ENCODE data around the gene MYO3B. TPM values are rescaled to one million over a fixed set of nuclear protein-coding genes. Genes with fewer than 3 reads are reported as not detected.

MYO3B gene
- polyA plus RNA-seq, 2 of the 4 experiments (the other 2 are of a cell fraction), result 0.01 TPM; not detected in 1

GRCh38 chr2:170423919-170424318 is 246.0 kb downstream of the MYO3B start:
- DNase-seq (ENCODE audit: low read depth in 1 of 2, low spot score in 1 of 2) (no peak), FAIRE-seq (no peak)
- CTCF ChIA-PET, result interaction anchor here (0.6 kb wide), 1 partner anchor 450 kb away, joined by 3 read pairs; no protein-coding TSS in a partner anchor

GRCh38 chr2:170425281-170425751 is 247.4 kb downstream of the MYO3B start:
- no peak overlapping the region for H3K4me2 ChIP-seq
- H3K27ac ChIP-seq, result no peak overlapping the region
- TF ChIP-seq REST (IDR thresholded peaks at IDR 0.05), result no peak
- no peak for TF ChIP-seq ZFP36 (IDR thresholded peaks at IDR 0.05; ENCODE audit: borderline replicate concordance, partially characterized antibody)
- no peak for TF ChIP-seq ESRRA (IDR thresholded peaks at IDR 0.05; ENCODE audit: borderline replicate concordance, low read length)
- no peak overlapping the region for H3K4me3 ChIP-seq
- H3K4me1 ChIP-seq, result no peaks in the 10 kb centered on the region
- FAIRE-seq, result no peak
- ChIA-PET POLR2A (no interaction called here), CTCF (interaction anchor here (1.1 to 1.4 kb wide), 2 partner anchors 16 to 387 kb away, joined by 4 read pairs; no protein-coding TSS in a partner anchor)
- no peaks in the 10 kb centered on the region for H3K9me3 ChIP-seq
- no peak for DNase-seq (ENCODE audit: low read depth in 1 of 2, low spot score in 1 of 2)
- WGBS (ENCODE audit: missing lambda C conversion rate), result 46% methylated on average over 2 of the region's 2 CpGs
- no peak for ATAC-seq

More at GRCh38 chr2:170423919-170424318, 246.0 kb downstream of the MYO3B start:
- Histone ChIP-seq H3K27ac (no peak overlapping the region), H3K4me1 (no peaks in the 10 kb centered on the region), H3K4me3 (no peak overlapping the region), H3K9me3 (no peaks in the 10 kb centered on the region), H3K4me2 (no peak overlapping the region)
- POLR2A ChIA-PET, result no interaction called here
- no peak for ATAC-seq
- 18% methylated on average over 2 of the region's 2 CpGs for WGBS (ENCODE audit: missing lambda C conversion rate)
- TF ChIP-seq CHD2 (IDR thresholded peaks at IDR 0.05; ENCODE audit: low read length, partially characterized antibody) (no peak), NFE2L2 (conservative IDR thresholded peaks at IDR 0.05; ENCODE audit: low read length) (no peak), ZSCAN20 (CRISPR knock-in tag; IDR thresholded peaks at IDR 0.05) (no peak), MAX (IDR thresholded peaks at IDR 0.05) (no peak), TP53 (CRISPR knock-in tag; IDR thresholded peaks at IDR 0.05) (no peak), CEBPB (IDR thresholded peaks at IDR 0.05) (no peak), FOSB (CRISPR knock-in tag; IDR thresholded peaks at IDR 0.05) (no peak), HOXB13 (CRISPR knock-in tag; IDR thresholded peaks at IDR 0.05; ENCODE audit: low read depth) (no peak), RARB (CRISPR knock-in tag; IDR thresholded peaks at IDR 0.05) (no peak), BCL3 (IDR thresholded peaks at IDR 0.05) (no peak), HMGXB4 (CRISPR knock-in tag; IDR thresholded peaks at IDR 0.05; ENCODE audit: borderline replicate concordance) (no peak), POLR2A (IDR thresholded peaks at IDR 0.05; ENCODE audit: low read length) (no peak), HOXB5 (CRISPR knock-in tag; IDR thresholded peaks at IDR 0.05) (no peak), HOXA7 (CRISPR knock-in tag; IDR thresholded peaks at IDR 0.05) (no peak), JUNB (IDR thresholded peaks at IDR 0.05) (no peak), RAD21 (conservative IDR thresholded peaks at IDR 0.05 in 1 of 2, IDR thresholded peaks at IDR 0.05 in 1 of 2) (no peak), CHD4 (IDR thresholded peaks at IDR 0.05; ENCODE audit: borderline replicate concordance) (no peak), HDAC2 (IDR thresholded peaks at IDR 0.05) (no peak), RFX5 (IDR thresholded peaks at IDR 0.05) (no peak)
